CD4-positive, alpha-beta T cell treated with Interferon gamma for 1 hour (primary cell): ENCODE data around the gene TMEM63A.

Source experiments
- DNase-seq: peaks from one replicate; pipeline ENCODE4 v3.0.0-alpha.2; 2020

The TMEM63A gene

GRCh38 chr1:225863167-225863566 lies 19.0 kb downstream of the TMEM63A start:
- DNase-seq: no peak

DNA sequence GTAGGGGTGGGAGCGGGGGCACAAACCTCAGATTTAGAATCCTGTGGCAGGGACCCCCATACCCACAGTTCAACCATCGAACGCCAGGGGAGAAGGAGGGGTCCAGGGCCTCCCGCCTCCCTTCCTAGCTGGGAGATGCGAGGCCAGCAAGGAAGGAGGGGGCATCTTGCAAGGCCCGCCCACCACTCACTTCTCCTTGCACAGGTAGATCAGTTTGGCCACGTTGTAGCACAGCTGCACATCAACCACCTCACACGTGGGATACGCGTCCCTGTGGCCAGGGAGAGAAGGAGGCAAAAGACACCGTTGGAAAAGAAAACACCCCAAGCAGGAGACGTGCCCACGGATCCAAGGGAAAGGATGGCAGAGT lies 19.6 kb downstream of the TMEM63A start:
- DNase-seq: no peak

- no peak for DNase-seq
Measured at GRCh38 chr1:225861834-225862580, 20.2 kb downstream of the TMEM63A start.

GRCh38 chr1:225860876-225861441 lies 21.2 kb downstream of the TMEM63A start:
- no peak for DNase-seq

GRCh38 chr1:225860107-225860506 lies 22.1 kb downstream of the TMEM63A start:
- DNase-seq: no peak

DNA sequence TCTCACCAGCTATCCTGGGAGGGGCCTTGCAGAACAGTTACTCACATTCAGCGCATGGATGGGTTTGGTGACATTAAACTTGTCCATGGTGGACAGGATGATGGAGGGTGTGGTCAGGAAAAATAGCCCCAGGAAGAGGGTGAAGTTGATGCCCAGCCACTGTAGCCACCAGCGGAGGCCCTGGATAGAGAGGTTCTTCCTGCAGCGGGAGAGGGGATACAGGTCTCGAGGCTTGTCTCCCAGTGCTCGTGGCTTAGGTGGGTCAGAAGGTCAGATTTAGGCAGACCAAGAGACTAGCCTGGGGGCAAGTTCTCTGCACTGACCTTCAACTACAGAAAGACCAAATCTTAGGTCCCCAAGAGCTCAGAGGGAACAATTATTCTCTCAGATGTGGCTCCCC lies 23.0 kb downstream of the TMEM63A start:
- DNase-seq: no peak

DNA sequence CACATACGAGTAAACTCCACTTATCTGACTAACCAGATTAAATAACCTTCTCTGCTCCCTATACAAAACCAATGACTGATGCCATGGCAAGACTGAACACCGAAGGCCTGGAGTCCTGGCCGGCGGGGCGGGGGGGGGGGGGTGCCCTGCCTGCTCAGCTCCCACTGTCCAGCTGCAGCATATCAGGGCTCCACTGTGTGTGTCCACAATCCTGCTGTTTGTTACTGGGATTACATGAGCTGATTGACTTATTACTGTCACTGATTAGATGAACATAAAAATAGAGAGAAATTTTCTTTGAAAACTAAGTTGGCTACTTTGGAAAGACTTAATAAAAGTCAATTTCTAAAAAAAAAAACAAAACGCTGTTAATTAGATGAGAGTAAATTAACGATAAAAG lies 24.9 kb downstream of the TMEM63A start:
- DNase-seq: no peak

DNA sequence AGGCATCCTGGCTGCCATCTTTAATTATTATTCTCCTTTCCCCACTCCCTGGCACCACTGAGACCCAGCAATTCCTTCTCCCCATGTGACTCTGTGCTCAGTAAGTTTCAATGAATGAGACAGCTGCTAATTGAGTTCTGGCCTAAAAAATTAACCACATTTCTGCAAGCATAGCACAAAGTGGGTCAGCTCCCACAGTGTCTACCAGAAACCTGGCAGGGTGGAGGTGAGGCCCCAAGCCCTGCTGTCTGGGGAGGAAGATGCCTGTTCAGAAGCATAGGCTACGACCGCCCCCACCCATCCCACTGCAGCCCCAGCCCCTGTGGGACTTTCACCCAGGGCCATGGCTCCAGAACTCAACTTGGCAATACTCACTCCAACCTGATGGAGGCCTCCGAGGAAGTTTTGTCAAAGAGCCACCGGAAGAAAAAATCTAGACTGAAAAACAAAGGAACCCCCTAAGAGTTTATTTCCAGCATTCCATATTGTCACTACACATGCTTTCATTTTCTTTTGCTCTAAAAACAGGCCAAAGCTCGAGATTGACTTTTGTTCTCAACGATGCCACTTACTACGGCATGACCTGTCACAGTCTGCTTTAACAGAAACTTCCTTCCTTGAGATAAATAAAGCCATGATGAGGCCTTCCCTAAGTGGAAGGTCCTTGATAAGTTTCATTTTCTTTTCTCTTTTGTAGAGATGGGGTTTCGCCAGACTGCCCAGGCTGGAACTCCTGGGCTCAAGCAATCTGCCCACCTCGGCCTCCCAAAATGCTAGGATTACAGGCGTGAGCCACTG lies 26.5 kb downstream of the TMEM63A start:
- no peak for DNase-seq

GRCh38 chr1:225853441-225853840 lies 28.7 kb downstream of the TMEM63A start:
- DNase-seq: no peak

DNA sequence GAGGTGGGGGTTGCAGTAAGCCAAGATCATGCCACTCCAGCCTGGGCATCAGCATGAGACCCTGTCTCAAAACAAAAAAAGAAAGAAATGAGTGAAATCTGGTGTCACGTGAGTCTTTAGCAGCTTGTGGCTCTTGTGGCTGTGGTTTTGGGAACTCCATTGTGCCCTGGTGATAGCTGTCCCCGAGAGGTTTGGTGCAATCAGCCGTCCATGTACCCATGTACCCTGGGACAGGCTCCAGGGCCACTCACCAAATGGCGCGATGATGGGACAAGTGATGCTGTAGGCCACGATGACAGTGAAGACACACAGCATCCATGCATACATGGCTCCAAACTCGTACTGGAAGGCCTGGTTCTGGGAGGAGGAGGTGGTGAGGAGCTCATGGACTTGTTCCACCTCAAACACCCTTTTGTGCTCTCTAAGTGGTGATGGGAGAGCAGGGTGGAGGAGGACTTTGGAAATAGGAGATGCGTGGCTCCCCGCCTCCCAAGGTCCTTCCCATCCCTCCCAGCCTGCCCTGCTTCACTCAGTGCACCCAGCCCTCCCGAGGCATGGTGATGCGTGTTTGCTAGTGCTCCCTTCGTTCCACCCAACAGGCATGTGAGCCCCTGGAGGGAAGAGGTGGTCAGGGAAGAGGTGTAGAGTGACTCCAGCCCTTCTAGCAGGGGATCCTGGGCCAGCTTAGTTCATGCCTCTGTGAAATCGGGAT lies 29.6 kb downstream of the TMEM63A start:
- no peak for DNase-seq

DNA sequence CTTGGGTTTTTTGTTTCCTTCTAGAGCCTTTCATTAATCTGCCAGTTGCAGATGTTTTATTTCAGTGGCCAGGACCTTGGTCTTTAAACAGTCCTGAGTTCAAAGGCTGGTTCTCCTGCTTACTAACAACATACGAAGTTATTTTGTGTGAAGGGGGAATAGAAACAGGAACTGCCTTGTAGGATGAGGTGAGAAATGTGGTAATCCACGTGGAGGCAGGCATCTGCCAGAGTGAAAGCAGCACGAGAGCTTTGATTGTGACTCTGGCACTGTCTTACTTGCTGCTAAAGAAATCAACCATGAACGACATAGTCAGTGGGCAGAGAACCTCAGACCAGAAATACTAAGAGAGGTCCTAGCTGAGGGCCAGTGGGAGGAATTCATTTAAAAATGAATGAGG lies 30.4 kb downstream of the TMEM63A start:
- DNase-seq: no peak

DNA sequence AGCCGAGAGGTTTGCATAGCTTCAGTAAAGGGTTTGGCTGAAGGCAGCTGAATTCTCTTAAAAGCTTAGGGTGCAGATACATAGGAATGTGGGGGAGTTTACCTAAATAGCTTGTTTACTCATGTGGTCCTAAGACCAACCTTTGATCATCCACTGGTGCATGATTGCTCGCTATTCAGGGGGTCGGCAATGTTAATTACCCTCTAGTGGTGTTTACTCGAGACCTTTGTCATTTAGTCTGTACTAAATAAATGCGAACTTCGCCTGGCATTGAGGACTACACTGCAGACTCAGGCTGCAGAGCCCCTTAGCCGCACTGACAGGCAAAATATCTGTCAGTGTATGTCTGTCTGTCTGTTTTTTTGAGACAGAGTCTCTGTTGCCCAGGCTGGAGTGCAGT lies 31.8 kb downstream of the TMEM63A start:
- DNase-seq: no peak

DNA sequence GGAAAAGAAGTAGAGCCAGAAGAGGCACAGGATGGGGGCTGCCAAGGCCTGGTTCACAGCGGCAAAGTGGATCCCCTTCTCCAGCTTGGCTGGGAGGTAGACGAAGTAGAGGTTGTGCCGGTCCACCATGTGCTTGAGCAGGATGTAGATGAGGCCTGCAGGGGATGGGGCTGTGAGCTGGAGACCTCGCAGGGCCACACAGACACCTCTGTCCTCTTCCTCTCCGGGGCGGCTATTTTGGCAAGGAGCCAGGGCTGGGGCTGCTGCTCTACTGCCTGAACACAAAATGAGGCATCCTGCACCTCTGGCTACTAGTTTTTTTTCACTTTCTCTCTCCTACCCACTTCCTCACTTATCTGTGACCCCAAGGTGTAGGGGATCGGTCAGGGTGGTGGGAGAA lies 32.3 kb downstream of the TMEM63A start:
- DNase-seq: peak; percentile 37

DNA sequence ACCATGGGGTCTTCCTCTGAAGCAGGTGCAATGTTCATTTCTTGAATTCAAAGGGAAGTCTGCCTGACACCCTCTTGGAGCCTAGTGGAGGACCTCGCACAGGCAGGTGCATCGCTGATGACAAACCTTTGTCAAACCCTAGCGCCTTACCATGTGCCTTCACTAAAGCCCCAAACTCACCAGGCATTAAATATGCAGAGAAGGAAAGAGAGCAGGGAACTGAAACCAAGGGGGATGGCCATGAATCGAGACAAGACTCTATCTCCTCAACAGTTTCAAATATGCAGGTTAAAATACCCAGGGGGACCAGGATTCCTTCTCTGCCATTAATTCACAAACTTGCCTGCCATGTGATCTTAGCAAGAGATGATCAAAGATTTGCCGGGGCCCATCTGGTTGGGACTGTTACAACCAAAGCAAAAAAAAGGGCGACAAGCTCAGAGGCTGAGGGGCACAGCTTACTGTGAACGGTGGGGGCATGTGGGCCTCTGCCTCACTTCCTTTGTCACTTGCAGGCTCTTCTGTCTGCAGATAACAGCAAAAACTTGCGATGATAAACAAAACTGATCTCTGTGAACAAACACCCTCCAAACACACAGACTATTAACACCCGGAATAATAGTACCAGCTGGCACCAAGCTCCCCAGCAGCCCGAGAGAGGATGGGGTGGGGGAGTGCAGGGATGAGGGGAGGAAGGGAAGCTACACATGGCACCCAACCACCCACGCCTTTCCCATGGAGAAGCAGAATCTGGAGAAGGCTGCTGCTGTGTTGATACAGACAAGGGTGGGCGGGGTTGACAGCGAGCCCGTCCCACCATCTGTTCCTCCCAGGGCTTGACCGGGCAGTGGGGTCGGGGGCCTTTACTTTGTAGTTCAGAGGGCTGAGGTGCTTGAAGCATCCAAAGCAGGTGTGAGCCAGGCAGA lies 33.9 kb downstream of the TMEM63A start:
- DNase-seq: peak; percentile 25

DNA sequence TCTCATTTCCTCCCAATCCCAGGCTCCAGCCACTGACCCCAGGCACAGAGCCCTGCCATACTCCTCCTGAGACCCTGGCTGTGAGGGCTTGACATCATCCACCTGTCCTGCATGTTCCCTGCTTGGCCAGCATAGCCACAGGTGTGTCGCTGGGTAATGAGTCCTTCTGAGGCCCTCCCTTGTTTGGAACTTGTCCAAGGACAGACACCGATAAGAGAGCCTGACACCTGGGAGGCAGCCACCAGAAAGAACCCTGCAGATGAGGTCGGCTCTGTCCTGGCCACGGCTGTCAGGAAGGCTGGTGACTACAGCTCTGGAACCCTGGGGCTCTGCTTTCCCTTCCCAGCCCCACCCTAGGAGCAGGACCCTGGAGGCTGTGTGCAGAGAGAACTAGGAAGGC lies 34.6 kb downstream of the TMEM63A start:
- DNase-seq: no peak

- DNase-seq: no peak
Measured at GRCh38 chr1:225846331-225847310, 35.6 kb downstream of the TMEM63A start.

GRCh38 chr1:225845571-225846259 lies 36.5 kb downstream of the TMEM63A start:
- DNase-seq: no peak

GRCh38 chr1:225845097-225845496 lies 37.1 kb downstream of the TMEM63A start:
- no peak for DNase-seq

DNA sequence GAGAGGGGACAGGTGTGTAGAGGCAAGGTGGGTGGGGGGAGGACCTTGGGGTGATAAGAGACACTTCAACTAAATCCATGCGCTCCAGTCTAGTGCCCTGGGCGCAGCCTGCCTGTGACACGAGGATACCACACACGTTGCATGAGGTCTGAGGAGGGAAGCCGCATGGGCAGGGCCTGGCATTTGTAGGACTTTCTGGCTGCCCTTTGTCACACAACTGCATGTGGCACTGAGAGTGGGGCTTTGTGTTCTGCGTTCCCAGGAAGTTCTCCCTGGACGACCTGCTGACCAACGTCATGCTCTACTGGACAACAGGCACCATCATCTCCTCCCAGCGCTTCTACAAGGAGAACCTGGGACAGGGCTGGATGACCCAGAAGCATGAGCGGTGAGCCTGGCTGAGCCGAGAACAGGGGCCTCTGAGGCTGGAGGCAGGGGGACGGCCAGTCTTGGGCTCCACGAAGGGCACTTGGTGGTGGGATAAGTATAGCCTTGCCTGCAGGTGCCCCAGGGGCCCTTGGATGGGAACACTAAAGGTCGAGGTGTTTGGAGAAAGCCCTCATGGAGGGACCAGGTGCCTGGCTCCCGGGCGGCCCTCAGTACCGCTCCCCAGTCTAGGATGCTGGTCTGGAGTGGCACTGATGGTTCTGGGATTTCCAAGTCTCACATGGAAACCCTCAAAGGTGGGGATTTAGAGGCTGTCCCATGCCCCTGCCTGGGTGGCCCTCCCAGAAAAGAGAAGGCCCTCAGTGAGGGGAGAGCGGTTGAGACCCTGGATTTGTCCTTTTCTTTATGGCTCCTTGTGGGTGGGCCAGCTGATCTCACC lies 37.7 kb downstream of the TMEM63A start:
- no peak for DNase-seq

- DNase-seq: no peak
Measured at GRCh38 chr1:225843426-225843795, 38.8 kb downstream of the TMEM63A start.
